Caco-2 (cell line): ENCODE results near the gene RAB1B. TPM values are rescaled to one million over a fixed set of nuclear protein-coding genes. Genes with fewer than 3 reads are reported as not detected.

Source experiments
- BruUV-seq: library from RNA; stranded (reverse); fragments of 400-500 nt; replicated peaks from 2 replicates; lab custom pipeline; 2021; lab: Mats Ljungman, UMichigan
- CTCF ChIA-PET: fragments of 300-600 bp; sonication (Branson Sonifier 250); formaldehyde crosslinking; loops from one replicate; lab custom pipeline; 2022; ENCODE audit warnings: antibody characterized with exemption; lab: Charles Lee
- POLR2A ChIA-PET: fragments of 300-600 bp; sonication (Branson Sonifier 250); formaldehyde crosslinking; loops from one replicate; lab custom pipeline; 2022; ENCODE audit warnings: antibody characterized with exemption; lab: Charles Lee
- DNase-seq, 2 experiments: peaks; one replicate each; pipeline versions ENCODE4 v3.0.0 to v3.0.0-alpha.2; 2020 to 2022
- H3K27me3 ChIP-seq: replicated peaks from 2 replicates; pipeline ENCODE4 v1.6.0; 2011; ENCODE audit warnings: low read length; ENCODE audit not compliant: control insufficient read depth, insufficient read depth
- H3K36me3 ChIP-seq: 2 replicates; pipeline ENCODE4 v1.5.1; 2011; ENCODE audit warnings: low read length; ENCODE audit not compliant: control insufficient read depth, insufficient read depth
- H3K4me1 ChIP-seq: fragments of 250-450 bp; sonication (Bioruptor Pico); 2 replicates; pipeline ENCODE4 v1.5.1; 2020; ENCODE audit warnings: mild to moderate bottlenecking
- H3K4me3 ChIP-seq: 2 replicates; pipeline ENCODE4 v1.5.1; 2011; ENCODE audit warnings: low read depth, mild to moderate bottlenecking, control low read depth, low read length
- H3K9me3 ChIP-seq: fragments of 250-450 bp; sonication (Bioruptor Pico); 2 replicates; pipeline ENCODE4 v1.5.1; 2020; ENCODE audit warnings: mild to moderate bottlenecking, moderate library complexity
- H3K27ac Mint-ChIP-seq: one replicate; pipeline ENCODE4 v1.8.0; 2022; ENCODE audit warnings: mixed read lengths; ENCODE audit not compliant: unreplicated experiment
- H3K27me3 Mint-ChIP-seq: one replicate; pipeline ENCODE4 v1.8.0; 2022; ENCODE audit warnings: mixed read lengths; ENCODE audit not compliant: insufficient read depth, unreplicated experiment
- H3K36me3 Mint-ChIP-seq: one replicate; pipeline ENCODE4 v1.8.0; 2022; ENCODE audit warnings: mild to moderate bottlenecking, mixed read lengths; ENCODE audit not compliant: insufficient read depth, unreplicated experiment
- H3K4me1 Mint-ChIP-seq: one replicate; pipeline ENCODE4 v1.8.0; 2022; ENCODE audit warnings: low read depth, mixed read lengths; ENCODE audit not compliant: unreplicated experiment
- H3K4me3 Mint-ChIP-seq: one replicate; pipeline ENCODE4 v1.8.0; 2022; ENCODE audit warnings: mild to moderate bottlenecking, moderate library complexity, mixed read lengths; ENCODE audit not compliant: unreplicated experiment
- H3K9me3 Mint-ChIP-seq: one replicate; pipeline ENCODE4 v1.8.0; 2022; ENCODE audit warnings: mixed read lengths; ENCODE audit not compliant: unreplicated experiment
- intact Hi-C: fragments of 100-400 bp; cut with micrococcal nuclease; formaldehyde crosslinking; loops from one replicate; pipeline ENCODE4 v1.10.0; 2022; ENCODE audit not compliant: unreplicated experiment
- total RNA-seq: library from RNA; stranded (reverse); gene quantifications from 2 replicates; pipeline ENCODE4 v1.2.3, GENCODE V29; 2022
- TF ChIP-seq, protein P1 (sequence below), 2 experiments: fragments of 200-600 bp in 1 of 2; IDR thresholded peaks; 1 replicate in 1 of 2; 2 replicates in 1 of 2; pipeline versions ENCODE4 v1.5.1 to v1.8.0; 2011 to 2022; ENCODE audit warnings: antibody characterized with exemption in 1 of 2, control low read depth in 1 of 2, inconsistent platforms in 1 of 2, low read depth in 1 of 2, low read length in 1 of 2, mild to moderate bottlenecking in 1 of 2, moderate library complexity in 1 of 2; ENCODE audit not compliant: insufficient read depth in 1 of 2, severe bottlenecking in 1 of 2, unreplicated experiment in 1 of 2

Gene RAB1B
- total RNA-seq, 1 experiment from 2014 or later, result 132 TPM

- H3K27ac Mint-ChIP-seq, result no peak overlapping the region
- ChIA-PET POLR2A (no interaction called here), CTCF (no interaction called here)
- Histone ChIP-seq H3K27me3 (no peaks in the 10 kb centered on the region; the same call in 1 of the 2 replicates), H3K9me3 (no peaks in the 10 kb centered on the region), H3K4me1 (peaks cover 12% of the 10 kb centered on the region), H3K4me3 (no peak overlapping the region), H3K36me3 (no peaks in the 10 kb centered on the region)
- H3K9me3 Mint-ChIP-seq, result no peaks in the 10 kb centered on the region
- no TSS peak for BruUV-seq
- H3K4me3 Mint-ChIP-seq, result no peak overlapping the region
- TF ChIP-seq, protein P1, sequence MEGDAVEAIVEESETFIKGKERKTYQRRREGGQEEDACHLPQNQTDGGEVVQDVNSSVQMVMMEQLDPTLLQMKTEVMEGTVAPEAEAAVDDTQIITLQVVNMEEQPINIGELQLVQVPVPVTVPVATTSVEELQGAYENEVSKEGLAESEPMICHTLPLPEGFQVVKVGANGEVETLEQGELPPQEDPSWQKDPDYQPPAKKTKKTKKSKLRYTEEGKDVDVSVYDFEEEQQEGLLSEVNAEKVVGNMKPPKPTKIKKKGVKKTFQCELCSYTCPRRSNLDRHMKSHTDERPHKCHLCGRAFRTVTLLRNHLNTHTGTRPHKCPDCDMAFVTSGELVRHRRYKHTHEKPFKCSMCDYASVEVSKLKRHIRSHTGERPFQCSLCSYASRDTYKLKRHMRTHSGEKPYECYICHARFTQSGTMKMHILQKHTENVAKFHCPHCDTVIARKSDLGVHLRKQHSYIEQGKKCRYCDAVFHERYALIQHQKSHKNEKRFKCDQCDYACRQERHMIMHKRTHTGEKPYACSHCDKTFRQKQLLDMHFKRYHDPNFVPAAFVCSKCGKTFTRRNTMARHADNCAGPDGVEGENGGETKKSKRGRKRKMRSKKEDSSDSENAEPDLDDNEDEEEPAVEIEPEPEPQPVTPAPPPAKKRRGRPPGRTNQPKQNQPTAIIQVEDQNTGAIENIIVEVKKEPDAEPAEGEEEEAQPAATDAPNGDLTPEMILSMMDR (IDR thresholded peaks at IDR 0.05; ENCODE audit: insufficient read depth in 1 of 2, low read depth in 1 of 2, low read length in 1 of 2, severe bottlenecking in 1 of 2, unreplicated experiment in 1 of 2), result no peak
- H3K36me3 Mint-ChIP-seq, result peaks cover 9% of the 10 kb centered on the region
- intact Hi-C loops, result no loop called here
- H3K4me1 Mint-ChIP-seq, result peaks cover 21% of the 10 kb centered on the region
- DNase-seq, result no peak
- peaks cover 6% of the 10 kb centered on the region for H3K27me3 Mint-ChIP-seq
These were observed 26.5 kb downstream of the RAB1B start for GRCh38 chr11:66294626-66295620.

- Histone ChIP-seq H3K4me1 (no peaks in the 10 kb centered on the region), H3K4me3 (no peak overlapping the region), H3K27me3 (no peaks in the 10 kb centered on the region; the same call in 1 of the 2 replicates), H3K36me3 (no peaks in the 10 kb centered on the region), H3K9me3 (no peaks in the 10 kb centered on the region)
- ChIA-PET POLR2A (interaction anchor here (0.7 kb wide), 1 partner anchor 8 kb away, joined by 3 read pairs; the partner anchor contains the start of gene YIF1A), CTCF (interaction anchor here (1.9 kb wide), 1 partner anchor 15 kb away, joined by 5 read pairs; no protein-coding TSS in a partner anchor)
- Mint-ChIP-seq H3K4me1 (peaks cover 5% of the 10 kb centered on the region), H3K9me3 (no peaks in the 10 kb centered on the region), H3K36me3 (peaks cover 6% of the 10 kb centered on the region), H3K4me3 (no peak overlapping the region), H3K27ac (no peak overlapping the region), H3K27me3 (peaks cover 3% of the 10 kb centered on the region)
- DNase-seq, result no peak
- TF ChIP-seq, protein P1 (IDR thresholded peaks at IDR 0.05; ENCODE audit: insufficient read depth in 1 of 2, low read depth in 1 of 2, low read length in 1 of 2, severe bottlenecking in 1 of 2, unreplicated experiment in 1 of 2), result no peak
- no TSS peak for BruUV-seq
- intact Hi-C loops, result no loop called here
These were observed 29.2 kb downstream of the RAB1B start for GRCh38 chr11:66297610-66298009.

DNA sequence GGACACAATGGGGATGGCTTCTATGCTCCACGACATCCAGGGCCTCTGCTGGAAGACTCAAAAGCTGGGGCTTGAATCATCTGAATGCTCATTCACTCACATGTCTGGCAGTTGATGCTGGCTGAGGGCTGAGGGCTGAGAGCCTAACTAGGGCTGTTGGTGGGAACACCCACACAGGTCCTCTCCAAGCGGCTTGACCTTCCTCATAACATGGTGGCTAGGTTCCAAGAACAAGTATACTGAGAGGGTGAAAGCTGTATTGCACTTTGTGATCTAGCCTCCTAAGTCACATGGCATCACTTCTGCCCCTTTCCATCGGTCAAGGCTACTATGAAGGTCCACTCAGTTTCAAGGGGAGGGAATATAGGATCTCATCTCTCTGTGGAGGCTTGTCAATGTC is 30.7 kb downstream of the RAB1B start:
- Mint-ChIP-seq H3K9me3 (no peaks in the 10 kb centered on the region), H3K4me3 (no peak overlapping the region), H3K27me3 (no peaks in the 10 kb centered on the region), H3K36me3 (peaks cover 5% of the 10 kb centered on the region), H3K27ac (no peak overlapping the region), H3K4me1 (no peaks in the 10 kb centered on the region)
- H3K4me3 ChIP-seq, result no peak overlapping the region
- CTCF ChIA-PET, result no interaction called here
- TF ChIP-seq, protein P1 (IDR thresholded peaks at IDR 0.05; ENCODE audit: insufficient read depth in 1 of 2, low read depth in 1 of 2, low read length in 1 of 2, severe bottlenecking in 1 of 2, unreplicated experiment in 1 of 2), result no peak
- no peak for DNase-seq
- H3K36me3 ChIP-seq, result no peaks in the 10 kb centered on the region
- intact Hi-C loops, result no loop called here
- no peaks in the 10 kb centered on the region for H3K27me3 ChIP-seq
- H3K9me3 ChIP-seq, result no peaks in the 10 kb centered on the region
- no TSS peak for BruUV-seq
- POLR2A ChIA-PET, result no interaction called here
- no peaks in the 10 kb centered on the region for H3K4me1 ChIP-seq
